AG08395 (cell line): ENCODE data around the gene APC.

Source experiments
- DNase-seq: peaks from one replicate; pipeline ENCODE4 v3.0.0; 2012; ENCODE audit warnings: mixed read lengths, low spot score

Gene APC

DNA sequence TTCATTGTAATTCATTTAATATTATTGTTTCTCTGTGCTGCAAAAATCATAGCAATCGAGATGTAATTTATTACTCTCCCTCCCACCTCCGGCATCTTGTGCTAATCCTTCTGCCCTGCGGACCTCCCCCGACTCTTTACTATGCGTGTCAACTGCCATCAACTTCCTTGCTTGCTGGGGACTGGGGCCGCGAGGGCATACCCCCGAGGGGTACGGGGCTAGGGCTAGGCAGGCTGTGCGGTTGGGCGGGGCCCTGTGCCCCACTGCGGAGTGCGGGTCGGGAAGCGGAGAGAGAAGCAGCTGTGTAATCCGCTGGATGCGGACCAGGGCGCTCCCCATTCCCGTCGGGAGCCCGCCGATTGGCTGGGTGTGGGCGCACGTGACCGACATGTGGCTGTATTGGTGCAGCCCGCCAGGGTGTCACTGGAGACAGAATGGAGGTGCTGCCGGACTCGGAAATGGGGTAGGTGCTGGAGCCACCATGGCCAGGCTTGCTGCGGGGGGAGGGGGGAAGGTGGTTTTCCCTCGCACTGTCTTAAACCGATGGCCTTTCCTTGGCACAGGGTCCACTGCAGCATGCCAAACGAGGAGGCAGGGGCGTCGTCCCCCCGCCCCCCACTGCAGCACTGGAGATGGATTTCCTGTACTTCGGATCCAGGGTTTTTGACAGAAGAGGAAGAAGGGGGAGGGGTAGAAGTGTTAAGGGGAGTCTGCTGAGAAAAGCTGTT is at the start of gene APC:
APC (plus strand) TSS at position 423 of the 728 bp plus-strand sequence. CDS start 17,006 bp downstream, outside the sequence.
- DNase-seq, result peak; percentile 95

DNA sequence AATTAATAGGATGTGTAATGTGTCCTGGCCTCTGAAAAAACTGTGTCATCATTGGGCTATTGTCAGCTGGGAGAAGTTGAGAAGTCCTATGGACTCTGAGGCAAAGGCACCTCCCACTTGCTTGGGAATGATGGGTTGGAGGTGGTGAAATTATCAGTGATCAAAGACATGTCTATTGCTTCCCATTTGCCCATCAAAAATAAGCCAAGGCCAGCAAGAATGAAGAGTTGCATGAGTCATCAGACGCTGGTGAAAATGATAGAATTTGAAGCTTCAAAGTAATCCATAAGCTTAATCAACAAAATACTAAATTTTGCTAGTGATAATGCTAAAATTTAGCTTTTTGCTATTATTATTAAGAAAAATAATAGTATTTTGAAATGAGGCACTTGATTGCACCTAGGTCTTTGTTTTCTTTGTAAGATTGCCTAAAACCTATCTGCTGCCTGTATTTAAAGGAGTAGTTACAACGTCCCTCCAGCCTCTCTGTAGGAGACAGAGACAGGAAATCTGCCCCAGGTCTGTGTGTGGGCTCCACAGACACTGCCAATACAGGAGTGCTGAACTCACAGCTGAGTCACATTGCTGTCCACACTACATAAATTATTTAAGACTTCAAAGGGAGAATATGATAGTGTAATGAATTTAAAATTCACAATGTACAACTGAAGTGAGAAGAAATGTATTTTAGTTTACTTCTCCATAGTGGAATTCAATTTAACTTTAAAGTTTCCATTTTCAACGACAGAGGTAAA is 48.4 kb upstream of the APC start:
- peak; percentile 73 for DNase-seq

DNA sequence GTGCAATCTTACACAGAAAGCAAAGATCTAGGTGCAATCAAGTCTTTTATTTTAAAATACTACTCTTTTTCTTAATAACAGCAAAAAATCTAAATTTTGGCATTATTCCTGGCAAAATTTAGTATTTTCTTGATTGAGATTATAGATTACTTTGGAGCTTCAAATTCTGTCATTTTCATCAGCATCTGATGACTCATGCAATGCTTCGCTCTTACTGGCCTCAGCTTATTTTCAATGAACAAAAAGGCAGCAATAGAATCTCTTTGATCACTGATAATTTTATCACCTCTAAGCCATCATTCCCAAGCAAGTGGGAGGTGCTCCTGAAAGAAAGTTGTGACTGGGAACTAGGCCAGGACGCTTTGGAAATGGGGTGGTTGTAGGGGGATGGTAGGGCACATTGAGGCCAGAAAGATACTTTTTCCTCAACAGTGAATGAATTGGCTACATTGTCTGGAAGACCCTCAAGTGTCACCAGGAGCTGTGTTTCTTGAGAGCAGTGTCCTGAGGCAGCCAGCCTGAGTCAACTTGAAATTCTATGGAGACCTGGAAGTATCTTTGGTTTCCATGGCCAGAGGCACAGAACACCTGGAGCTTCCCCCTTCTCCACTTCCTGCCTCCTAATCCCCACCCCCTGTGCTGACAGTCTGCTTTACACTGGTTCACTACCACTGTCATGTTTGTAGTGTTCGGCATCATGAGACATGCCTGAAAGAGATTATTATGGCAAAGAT is 46.9 kb upstream of the APC start:
- DNase-seq, result no peak

DNA sequence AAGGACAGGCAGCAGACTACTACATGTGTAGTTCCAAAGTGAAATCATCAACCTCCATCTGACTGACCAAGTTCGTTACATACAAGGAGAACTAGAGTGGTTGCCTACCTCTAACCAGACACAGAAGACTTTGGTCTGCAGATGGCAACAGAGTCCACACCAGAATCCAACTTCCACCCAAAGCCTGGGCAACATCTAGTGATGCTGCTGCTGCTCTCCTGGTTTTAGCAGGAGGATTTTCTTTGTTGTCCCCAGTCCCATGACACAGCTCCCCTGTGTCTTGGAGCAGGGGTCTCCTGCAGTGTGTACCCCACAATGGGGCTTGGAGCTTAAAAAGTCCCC is 46.4 kb upstream of the APC start:
- no peak for DNase-seq

DNA sequence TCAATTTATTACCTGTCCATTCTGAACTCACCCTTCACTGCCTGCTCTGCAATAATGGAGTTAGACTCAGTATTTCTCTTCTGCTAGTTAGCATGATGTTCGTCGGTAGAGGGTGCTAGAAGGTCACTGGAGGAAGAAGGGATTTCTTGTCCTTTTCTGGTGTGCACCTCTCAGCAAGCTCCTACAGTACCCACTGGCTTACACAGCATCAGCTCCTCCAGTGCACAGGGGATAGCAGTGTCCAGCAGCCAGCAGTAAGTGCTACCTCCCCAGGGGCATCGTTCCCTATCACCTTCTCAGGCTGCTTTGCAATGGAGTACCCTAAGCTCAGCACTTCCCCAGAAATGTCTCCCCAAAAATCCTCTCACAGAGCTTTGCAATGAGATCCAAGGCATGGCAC is 45.9 kb upstream of the APC start:
- no peak for DNase-seq

DNA sequence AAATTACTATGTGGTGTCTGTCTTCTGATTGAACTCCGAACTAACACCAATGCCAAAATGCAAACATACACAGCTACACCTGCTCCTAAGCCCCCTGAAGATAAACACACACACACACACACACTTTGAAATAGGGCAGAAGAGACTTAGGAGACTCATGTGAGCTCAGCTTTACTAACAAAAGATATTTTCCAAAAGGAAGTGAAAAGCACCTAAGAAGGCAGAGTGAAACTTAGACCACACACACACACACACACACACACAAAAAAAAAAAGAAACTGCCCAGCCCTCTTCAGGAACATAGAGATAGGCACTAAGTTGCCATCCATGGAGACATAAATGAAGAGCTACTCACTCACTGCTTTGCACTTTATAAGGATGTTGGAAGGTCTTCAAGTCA is 45.2 kb upstream of the APC start:
- DNase-seq, result no peak

DNA sequence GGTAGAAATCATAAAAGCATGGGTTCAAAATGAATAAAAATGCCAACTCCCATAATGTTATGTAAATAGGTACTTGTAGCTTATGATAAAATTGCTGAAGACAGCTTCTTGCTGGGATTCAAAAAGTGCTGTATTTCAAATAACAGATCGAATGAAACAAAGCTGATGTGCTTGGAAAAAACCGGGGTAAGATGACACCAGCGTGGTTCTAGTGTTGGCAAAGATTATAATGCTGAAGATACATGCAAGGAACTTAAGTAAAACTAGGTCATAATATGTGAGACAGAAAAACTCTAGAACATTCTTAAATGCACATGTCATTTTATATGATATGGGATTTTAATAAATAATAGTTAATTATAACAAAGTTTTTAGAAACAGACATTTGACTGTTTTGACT is 44.4 kb upstream of the APC start:
- DNase-seq, result no peak

DNA sequence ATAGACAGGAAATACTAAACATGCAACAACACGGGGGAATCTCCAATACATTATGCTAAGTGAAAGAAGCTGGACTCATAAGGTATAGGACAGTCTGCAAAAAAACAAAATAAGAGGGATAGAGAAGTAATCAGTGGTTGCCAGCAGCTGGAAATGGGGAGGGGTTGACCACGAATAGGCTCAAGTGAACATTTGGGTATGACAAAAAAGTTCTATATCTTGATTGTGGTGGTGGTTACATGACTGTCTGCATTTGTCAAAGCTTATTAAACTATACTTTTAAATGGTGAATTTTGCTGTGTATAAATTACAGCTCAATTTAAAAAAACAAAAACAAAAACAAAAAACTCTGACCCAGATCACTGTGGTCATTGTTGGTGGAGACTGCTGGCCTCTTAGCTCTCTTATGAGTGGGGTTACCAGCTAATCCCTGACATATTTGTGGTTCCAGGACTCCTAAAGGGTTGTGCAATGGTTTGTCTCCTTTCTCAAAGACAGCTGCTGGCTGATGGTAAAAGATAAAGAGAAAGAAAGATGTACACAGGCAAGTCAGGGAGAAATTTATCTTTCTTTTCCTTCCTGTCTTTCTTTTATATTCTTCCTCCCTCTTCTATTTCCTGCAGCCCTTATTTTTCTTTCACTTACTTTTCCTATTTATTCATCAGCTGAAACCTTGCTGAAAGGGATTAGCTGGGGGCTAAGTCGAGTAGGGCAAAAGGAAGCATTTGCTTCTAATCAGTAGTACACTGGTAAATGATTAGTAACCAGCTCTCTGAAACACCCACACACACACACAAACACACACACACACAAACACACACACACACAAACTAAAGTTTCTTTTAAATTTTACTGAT is 42.6 kb upstream of the APC start:
- DNase-seq, result peak; percentile 87

DNA sequence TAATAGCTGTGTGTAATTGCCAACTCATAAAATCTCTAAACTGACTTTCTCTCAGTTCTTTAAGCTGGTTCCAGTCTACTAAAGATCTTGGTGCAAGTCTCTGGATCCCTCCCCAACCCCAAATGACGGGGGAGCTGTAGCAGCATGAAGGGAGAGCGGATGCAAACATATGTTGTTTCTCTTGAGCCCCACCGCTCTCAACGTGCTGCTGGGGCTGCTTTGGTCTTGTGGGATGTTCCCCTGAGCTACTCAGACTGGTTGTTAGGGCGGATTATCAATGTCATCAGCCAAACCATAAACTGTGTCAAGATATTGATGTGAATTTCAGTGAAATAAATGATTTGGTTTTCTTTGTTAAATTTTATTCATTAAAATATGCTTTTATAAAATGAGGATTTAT is 40.9 kb upstream of the APC start:
- DNase-seq, result no peak

DNA sequence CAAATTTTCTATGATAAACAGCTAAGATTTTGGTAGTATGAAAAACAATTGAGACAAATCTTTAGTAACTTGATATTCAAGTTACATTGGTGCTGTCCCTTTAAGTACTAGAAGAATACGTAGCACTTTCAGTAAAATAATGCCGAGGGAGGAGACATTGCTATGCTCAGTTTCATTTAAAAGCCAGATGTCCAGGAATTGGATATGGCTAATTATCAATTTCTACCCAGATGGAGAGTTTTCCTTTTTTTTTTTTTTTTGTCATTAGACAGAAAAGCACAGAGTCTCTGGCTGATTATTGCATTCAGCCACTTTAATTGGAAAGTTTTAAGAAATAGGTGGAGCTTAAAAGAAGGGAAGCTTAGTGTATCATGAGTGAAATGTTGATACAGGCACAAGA is 40.4 kb upstream of the APC start:
- DNase-seq, result no peak

DNA sequence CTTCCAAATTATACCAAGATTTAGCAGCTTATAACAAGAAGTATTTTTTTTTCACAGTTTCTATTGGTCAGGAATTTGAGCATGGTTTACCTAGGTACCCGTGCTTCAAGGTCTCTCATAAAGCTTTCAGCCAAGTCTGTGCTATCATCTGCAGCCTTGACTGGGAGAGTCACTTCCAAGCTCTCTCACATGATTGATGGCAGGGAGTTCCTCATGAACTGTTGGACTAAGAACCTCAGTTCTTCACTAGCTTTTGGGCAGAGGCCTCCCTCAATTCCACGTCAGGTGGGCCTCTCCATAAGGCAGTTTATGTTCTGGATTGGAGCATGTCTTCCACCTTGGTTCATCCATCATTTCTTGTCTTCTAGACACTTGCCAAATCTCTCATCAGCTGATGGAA is 39.9 kb upstream of the APC start:
- no peak for DNase-seq

DNA sequence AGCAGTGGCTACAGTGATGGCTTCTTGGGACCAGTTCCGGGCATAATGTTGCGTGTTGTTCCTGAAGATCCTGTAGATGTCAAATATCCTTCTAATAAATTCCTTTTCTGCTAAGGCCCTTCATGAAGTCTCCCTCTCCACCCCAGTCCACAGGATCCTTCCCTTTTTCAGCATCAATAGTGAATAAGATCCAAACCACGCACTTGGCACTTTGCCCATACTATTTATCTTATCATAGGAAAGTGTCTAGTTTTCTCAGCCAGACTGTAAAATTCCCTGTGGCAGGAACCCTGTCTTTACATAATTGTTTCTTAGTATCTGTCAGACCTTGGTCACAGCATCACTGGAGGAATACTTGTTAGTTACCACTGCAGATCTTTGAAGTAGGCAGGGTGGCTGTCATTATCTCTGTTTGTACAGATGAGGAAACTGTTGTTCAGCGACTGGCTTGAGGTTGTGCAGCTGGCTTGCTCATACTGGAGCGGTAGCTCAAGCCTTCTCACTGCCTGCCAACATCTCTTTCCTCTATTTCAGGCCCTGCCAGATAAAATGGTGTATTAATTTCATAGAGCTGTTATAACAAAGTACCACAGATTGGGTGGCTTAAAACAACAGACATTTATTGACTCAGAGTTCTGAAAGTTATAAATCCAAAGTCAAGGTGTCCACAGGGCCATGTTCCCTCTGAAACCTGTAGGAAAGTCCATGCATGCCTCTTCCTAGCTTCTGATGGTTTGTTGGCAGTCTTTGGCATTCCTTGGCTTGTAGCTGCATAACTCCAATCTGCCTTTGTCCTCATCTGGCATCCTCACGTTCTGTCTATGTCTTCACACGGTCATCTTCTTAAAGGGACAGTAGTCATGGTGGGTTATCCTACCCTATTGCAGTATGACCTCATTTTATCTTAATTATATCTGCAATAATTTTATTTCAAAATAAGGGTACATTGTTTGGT is 33.5 kb upstream of the APC start:
- no peak for DNase-seq

DNA sequence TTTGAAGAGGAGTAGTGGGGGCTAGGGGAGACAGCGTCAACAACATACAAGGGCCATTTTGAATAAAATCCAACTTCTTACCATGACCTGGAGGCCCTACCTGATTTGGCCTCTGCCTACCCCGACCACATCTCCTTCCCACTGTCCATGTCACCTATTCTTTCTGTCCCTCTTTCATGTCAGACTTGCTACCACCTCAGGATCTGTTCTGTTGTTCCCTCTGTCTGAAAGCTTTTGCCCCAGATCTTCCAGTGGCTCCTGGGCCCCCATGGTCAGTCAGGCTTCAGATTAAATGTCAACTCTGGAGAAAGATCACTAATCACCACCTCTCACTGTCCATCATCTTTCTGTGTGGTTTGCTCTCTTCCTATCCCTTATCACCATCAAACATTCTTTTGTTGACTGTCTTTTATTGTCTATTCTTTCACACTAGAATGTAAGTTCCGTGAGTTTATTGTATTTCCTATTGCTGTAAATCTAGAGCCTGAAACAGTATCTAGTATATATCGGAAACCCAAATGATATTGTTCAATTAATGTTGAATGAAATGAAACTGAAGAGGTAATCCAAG is 31.2 kb upstream of the APC start:
- no peak for DNase-seq

DNA sequence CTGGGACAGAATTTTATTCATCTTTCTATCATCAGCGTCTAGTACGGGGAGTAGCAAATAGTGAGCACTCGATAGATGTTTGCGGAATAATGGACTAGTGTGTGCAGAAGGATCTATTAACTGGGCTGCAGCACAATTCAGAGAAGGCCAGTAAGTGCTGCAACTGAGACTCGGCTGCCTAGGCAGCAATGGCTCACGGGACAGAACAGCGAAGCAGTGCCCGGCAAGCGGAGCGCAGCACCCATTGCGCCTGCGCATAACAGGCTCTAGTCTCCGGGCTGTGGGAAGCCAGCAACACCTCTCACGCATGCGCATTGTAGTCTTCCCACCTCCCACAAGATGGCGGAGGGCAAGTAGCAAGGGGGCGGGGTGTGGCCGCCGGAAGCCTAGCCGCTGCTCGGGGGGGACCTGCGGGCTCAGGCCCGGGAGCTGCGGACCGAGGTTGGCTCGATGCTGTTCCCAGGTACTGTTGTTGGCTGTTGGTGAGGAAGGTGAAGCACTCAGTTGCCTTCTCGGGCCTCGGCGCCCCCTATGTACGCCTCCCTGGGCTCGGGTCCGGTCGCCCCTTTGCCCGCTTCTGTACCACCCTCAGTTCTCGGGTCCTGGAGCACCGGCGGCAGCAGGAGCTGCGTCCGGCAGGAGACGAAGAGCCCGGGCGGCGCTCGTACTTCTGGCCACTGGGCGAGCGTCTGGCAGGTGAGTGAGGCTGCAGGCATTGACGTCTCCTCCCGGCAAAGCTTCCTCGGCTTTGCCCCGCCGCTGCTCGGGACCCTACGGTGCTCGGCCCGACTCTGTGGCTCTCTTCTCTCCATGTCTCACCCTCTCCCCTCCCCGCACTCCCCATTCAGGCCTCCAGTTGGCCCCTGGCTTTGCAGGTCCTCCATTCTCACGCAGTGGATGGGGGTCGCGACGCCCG is 30.2 kb upstream of the APC start:
- DNase-seq, result peak; percentile 100

DNA sequence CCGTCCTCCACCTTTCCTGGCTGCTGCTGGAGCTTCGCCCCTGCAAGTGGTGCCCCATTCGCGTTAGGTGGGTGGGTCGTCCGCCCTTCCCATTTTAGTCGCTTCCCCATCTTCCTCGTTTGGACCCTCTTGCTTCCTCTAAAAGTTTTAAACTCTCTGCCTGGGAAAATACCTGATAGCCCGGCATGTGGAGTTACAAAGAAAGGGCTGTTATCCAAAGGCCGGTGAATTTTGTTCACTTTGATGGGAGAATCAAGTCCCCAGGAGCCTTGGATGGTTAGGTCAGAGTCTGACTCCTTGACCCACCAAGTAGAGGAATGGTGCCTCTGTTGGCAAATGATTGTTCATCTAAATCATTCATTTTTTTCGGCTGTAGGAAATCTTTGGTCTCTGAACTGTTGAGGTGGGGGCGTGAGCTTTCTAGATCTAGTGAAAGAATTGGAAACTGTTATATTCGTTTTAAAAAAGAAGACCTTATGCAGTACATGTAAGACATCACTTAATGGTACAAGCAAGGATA is 29.5 kb upstream of the APC start:
- no peak for DNase-seq

DNA sequence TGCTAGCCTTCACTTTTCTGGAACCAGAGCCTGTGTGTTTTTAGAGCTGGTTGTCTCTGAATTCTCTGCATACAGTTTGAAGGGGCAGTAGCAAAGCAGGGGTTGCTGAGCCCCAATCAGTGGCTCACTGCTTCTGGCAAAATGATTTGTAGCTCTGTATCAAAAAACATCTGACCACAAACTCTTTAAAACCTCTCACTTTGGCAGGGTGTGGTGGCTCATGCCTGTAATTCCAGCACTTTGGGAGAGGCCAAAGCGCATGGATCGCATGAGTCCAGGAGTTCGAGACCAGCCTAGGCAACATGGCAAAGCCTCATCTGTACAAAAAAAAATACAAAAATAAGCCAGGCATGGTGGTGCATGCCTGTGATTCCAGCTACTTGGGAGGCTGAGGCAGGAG is 28.3 kb upstream of the APC start:
- no peak for DNase-seq

DNA sequence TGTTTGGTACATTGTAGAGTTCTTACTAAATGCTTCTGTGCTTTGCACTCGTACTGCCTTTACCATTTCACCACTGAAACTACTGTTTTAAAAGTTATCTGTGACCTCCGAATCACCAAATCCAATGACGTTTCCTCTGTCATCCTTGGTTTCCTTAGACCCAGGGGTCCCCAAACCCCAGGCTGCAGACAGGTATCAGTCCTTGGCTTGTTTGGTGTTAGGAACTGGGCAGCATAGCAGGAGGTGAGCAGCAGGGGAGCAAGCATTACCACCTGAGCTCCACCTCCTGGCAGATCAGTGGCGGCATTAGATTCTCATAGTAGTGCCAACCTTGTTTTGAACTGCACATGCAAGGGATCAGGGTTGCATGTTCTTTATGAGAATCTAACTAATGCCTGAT is 26.8 kb upstream of the APC start:
- DNase-seq, result no peak

DNA sequence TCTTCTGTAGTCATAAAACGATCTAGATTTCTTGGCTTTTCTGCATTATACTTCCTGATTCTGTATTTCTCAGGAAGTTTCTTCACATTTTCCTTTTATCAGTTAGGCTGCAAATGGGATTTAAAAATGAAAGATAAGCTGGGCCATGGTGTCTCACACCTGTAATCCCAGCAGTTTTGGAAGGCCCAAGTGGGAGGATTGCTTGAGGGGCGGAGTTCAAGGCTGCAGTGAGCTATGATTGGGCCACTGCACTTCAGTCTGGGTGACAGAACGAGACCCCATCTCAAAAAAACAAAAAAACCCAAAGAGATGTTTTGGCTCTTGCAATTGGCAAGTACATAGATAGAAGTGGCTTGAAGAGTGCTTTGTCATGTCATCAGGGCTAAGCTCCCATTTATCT is 26.2 kb upstream of the APC start:
- DNase-seq, result no peak

DNA sequence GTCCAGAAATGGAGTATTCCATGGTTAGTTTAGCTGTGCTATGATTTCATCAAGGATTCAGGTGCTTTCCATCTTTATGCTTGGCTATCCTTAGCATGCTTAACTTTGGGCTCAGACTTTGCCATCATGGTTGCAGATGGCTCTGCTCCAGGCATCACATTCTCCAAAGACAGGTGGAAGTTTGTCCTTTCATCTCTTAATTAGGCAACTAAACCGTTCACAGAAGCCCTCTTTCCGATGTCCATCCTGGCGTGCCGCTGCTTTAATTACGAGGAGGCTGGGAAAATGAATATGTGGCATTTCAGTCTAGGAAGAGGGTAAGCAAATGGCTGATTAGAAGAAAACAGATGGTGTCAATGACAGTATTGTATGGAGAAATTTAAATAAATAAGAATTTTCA is 24.5 kb upstream of the APC start:
- no peak for DNase-seq
